Measurements from ENCODE around the gene TFF2.

The TFF2 gene

GRCh38 chr21:42383331-42383730 is 32.5 kb upstream of the TFF2 start:
- DNase-seq, result no peak

GRCh38 chr21:42382915-42383314 is 32.1 kb upstream of the TFF2 start:
- DNase-seq, result no peak

GRCh38 chr21:42381347-42381984 is 30.7 kb upstream of the TFF2 start:
- no peak for DNase-seq

DNA sequence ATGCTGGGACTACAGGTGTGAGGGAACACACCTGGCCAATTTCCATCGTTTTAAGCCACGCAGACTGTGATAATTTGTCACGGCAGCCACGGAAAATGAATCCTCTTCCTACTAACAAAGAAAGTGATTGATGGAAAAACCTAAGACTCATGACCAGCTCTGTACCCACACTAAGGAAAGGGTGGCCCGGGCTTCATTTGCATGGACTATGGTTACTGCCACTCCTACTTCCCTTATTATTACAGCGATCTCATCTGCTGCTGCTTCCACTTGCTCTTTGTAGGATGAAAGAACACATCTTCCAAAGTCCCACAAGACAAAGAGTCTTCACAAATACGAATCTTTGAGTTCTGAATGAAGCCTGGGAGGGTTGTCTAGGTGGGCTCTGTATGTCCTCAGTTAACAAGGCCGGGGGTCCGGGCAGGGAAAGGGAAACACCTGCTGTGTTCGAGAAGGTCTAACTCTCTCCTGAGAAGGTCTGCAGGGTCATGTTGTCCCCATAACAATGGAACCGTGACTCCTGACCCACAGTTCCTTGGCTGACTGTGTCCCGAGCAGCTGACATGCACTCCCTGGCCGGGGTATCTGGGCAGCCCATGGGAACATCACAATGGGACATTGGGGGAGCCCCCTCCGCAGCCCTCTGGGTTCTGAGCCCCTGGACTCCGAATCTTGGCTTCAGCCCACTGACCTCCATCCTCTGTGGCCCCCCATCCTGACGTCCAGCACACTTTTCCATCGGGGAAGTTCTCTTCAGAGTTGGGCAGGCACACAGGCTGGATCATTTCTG is 28.8 kb upstream of the TFF2 start:
- DNase-seq, result no peak

- DNase-seq, result no peak
Measured at GRCh38 chr21:42378418-42378817, 27.6 kb upstream of the TFF2 start.

DNA sequence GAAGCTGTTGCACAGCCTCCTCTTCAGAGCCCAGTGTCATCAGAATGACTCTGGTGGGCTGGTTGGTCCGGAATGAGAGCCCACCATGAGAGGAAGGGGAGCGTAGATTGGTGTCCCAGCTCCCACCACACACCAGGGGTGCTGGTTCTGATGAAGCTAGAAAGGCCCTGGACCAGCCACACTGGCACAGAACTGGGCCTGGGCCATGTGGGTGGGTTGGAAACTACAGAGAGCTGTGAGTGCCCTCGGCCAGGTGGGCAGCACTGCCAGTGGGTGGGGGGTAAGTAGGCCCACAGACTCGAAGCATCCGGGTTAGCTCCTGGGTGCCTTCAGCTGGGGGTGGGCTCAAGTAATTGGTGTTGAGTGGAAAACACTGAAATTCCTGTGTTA is 27.2 kb upstream of the TFF2 start:
- no peak for DNase-seq

DNA sequence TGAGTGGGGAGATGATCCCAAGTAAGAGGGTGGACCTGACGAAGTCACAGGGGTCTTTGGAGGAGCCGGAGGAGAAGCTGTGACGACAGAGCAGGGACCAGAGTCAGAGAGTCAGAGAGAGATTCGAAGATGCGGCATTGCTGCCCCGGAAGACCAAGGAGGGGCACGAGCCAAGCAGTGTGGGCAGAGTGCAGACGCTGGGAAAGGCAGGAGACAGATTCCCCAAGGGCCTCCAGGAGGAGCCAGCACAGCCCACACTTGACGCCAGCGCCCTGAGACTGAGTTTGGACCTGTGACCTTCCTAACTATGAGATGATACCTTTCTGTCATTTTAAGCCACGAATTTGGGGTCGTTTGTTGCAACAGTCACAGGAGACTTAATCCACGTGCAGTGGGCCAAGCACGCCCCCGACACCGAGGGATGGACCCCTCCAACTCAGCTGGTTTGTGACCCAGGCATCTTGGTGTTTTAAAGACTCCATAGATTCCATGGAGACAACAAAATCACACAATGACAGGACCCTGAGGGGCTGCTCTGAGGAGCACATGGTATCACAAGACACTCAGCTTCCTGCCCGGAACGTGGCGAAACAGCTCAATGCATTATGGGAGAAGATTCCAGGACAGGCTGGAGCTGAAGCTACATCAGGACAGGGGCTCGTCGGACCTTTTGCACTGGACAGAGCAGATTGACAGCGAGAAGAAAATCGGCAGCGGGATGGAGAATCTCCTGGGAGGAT is 26.6 kb upstream of the TFF2 start:
- DNase-seq, result no peak

DNA sequence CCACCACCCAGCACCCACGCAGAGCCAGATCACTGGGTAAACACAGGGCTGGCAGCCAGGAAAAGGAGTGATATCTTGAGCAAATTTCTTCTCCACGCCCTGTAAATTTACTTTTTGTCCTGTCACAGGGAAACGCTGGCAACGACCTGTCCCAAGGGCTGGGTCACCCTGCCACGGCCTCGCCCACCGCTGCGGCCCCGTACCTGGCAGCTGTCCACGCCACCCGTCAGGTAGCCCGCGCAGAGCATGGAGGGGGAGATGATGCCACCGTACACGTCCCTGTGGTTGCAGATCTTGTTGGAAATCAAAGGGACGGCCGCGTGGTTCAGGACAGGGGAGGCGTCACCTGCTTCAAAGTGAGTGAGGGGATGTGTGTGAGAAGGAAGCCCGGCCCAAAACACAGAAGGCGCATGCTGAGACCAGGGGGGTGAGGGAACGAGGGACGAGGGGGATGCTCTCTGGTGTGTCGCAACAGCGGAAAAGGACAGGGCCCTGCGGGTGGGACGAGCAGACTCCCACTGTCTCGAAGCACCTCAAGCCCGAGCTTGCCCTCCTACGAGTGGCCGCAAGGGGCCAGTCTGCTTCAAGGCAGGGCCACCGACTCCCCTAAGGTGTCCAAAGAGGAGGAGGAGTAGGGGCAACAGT is 25.7 kb upstream of the TFF2 start:
- no peak for DNase-seq

DNA sequence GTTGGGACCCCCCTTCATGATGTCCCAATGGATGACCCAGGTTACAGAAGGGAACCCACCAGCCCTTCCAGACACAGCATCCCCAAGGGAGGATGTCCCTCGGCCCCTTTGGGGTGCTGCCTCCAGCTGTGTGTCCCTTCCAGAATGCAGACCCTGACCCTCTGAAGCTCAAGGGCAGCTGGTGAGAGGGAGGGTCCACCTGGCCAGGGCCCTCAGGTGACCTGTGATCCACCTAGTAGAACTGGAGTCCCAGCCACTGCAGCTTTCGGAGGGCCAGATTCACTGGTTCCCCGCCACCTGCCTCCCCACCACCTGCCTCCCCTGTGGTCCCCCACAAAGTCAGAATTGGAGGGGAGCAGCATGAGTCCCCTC is 25.2 kb upstream of the TFF2 start:
- DNase-seq, result no peak

GRCh38 chr21:42375506-42375905 is 24.7 kb upstream of the TFF2 start:
- DNase-seq, result no peak

GRCh38 chr21:42374864-42375499 is 24.2 kb upstream of the TFF2 start:
- no peak for DNase-seq

DNA sequence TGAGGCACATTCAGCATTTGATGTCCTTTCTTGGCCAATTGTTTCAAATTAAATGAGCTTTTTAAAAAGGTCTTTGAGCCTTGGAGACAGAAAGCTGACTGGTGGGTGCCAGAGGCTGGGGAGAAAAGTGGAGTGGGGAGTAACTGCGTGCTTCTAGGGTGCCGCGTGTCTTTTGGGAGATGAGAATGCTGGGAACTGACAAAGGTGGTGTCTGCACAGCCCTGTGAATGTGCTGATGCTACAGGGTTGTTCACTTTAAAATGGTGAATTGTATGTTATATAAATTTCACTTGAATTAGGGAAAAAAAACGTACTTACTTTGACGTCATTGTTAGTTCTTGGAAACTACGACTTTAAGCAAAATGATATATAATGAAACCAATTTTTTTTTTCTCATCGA is 23.7 kb upstream of the TFF2 start:
- DNase-seq, result no peak

DNA sequence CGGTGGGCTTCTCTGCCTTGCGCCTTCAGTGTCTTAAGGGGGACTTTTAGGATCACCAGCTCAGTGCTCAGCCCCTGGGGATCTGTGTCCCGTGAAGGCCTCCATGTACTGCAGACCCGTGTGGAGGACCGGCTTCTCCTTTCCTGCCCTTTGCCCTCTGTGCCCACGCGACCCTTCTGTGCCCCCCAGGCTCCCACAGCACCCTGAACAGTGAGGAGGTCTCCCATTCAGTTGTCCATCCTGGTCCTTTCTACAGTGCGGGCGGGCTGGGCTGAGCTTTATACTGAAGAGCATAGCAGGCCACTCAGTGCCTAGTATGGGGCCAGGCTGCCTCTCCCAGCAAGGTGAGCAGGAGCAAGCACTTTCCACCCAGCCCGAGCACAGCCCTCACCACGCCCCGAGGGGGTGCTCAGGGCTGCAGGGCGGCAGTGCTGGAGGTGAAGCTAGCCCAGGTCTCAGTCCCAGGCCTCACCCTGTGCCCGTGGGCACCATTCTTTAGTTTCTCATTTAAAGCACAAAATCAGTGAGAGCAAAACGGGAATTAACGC is 23.2 kb upstream of the TFF2 start:
- DNase-seq, result no peak

DNA sequence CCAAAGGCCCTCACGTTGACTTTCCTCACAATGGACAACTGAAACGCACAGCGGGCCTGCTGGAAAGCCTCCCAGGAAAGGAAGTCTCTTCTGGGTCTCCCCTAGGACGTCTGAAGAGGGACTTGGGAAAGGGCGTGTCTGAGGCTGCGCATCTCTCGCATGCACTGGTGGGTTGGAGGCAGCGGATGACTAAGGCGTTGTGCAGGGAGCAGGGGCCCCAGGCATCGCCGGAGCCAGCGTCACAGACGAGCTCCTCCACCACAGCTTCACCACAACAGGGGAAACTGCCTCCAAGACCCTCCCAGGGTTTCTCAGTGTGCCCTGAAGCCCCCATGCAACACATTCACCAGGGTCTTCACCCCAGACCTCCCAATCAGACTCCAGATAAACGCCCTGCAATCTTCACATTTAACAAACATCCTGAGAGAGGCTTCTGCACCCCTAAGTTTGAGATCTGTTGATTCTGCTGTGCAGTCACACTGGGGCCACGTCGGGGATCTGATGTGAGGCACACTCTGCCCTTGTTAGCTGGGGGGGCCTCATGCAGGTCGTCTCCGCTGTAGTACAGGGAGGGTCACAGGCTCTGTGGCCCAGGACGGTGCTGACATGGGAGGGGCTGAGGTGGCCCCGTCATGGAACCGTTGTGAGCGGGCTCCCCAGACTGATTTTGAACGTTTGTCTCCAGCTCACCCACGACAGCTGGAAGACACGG is 22.6 kb upstream of the TFF2 start:
- DNase-seq, result no peak

- no peak for DNase-seq
Measured at GRCh38 chr21:42370894-42371654, 20.3 kb upstream of the TFF2 start.

- DNase-seq, result no peak
Measured at GRCh38 chr21:42369821-42370220, 19.0 kb upstream of the TFF2 start.

- no peak for DNase-seq
Measured at GRCh38 chr21:42367367-42368165, 16.8 kb upstream of the TFF2 start.

DNA sequence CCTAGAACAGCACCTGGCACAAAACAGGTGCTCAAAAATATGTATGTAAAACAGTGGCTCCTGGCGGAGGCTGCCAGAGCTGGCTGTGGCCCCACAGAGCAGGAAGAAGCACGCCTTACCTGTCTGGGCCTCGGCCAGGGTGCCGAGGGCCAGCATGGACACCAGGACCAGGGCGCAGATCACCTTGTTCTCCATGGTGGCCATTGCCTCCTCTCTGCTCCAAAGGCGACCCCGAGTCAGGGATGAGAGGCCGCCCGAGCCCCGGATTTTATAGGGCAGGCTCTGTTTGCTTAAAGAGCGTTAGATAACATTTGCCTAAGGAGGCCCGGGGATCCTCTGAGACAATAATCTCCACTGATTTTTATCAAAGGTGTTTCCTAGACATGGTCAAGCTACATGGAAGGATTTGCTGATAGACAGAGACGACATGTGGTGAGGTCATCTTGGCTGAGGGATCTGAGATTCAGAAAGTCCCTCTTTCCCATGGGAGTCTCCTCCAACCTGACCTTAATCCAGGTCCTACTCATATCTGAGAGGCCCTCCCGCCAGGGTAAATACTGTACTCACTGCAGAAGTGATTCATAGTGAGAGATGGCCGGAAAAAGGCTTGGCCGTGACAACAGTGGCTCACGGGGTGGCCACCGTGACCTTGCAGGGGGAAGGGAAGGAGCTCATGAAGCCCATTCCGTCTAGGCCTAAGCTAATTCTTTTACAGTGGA is 15.7 kb upstream of the TFF2 start, which contains the start of gene TFF1:
Gene TFF1, minus strand, starts transcription at position 244 of the 719 bp plus-strand sequence. Its CDS starts 40 bp downstream, at position 204.
- no peak for DNase-seq

- DNase-seq, result no peak
Measured at GRCh38 chr21:42365770-42366169, 15.0 kb upstream of the TFF2 start.

Measured in retina (tissue), 1 donor.